Measurements from ENCODE around the gene DNAJC18.
"Not testable (repeated sequence)": the region's sequence is repeated elsewhere in the genome, so short reads cannot be mapped to it uniquely, and the experiment has no call there.

Gene DNAJC18

GRCh38 chr5:139402561-139403158 is 36.7 kb downstream of the DNAJC18 start:
- DNase-seq, result peak; percentile 62

GRCh38 chr5:139401546-139401945 is 37.8 kb downstream of the DNAJC18 start:
- no peak for DNase-seq

- DNase-seq, result no peak
Observed at GRCh38 chr5:139399501-139400121, 39.7 kb downstream of the DNAJC18 start.

- peak; percentile 77 for DNase-seq
Observed at GRCh38 chr5:139397921-139398320, 41.4 kb downstream of the DNAJC18 start.

- no peak for DNase-seq
Observed at GRCh38 chr5:139396691-139397090, 42.6 kb downstream of the DNAJC18 start.

- no peak for DNase-seq
Observed at GRCh38 chr5:139395844-139396640, 43.3 kb downstream of the DNAJC18 start.

- DNase-seq, result peak; percentile 25
Observed at GRCh38 chr5:139394654-139395566, 44.4 kb downstream of the DNAJC18 start, which contains the start of gene PROB1. Gene PROB1 (minus strand): TSS chr5:139395104. CDS start chr5:139395081, 23 bp downstream.

- peak; percentile 73 for DNase-seq
Observed at GRCh38 chr5:139394123-139394653, 45.1 kb downstream of the DNAJC18 start.

GRCh38 chr5:139393497-139394122 is 45.7 kb downstream of the DNAJC18 start:
- DNase-seq, result peak; percentile 74

- peak; percentile 84 for DNase-seq
Observed at GRCh38 chr5:139392678-139393496, 46.4 kb downstream of the DNAJC18 start.

- no peak for DNase-seq
Observed at GRCh38 chr5:139392324-139392677, 47.0 kb downstream of the DNAJC18 start.

GRCh38 chr5:139391570-139392323 is 47.6 kb downstream of the DNAJC18 start:
- DNase-seq, result peak; percentile 24

- DNase-seq, result peak; percentile 21
Observed at GRCh38 chr5:139390639-139391569, 48.4 kb downstream of the DNAJC18 start.

GRCh38 chr5:139389701-139390638 is 49.4 kb downstream of the DNAJC18 start, which contains the start of gene MZB1:
Gene MZB1 (minus strand): TSS chr5:139389913. CDS start chr5:139389856, 57 bp downstream.
- no peak for DNase-seq

GRCh38 chr5:139388198-139388821 is 51.0 kb downstream of the DNAJC18 start:
- DNase-seq, result peak; percentile 49

GRCh38 chr5:139387611-139388197 is 51.6 kb downstream of the DNAJC18 start:
- DNase-seq, result no peak

GRCh38 chr5:139386956-139387355 is 52.4 kb downstream of the DNAJC18 start:
- not testable (repeated sequence) for DNase-seq

Measured in NCI-H69 (cell line).